ENCODE measurements around the gene PTPRE. TPM values are rescaled to one million over a fixed set of nuclear protein-coding genes. Genes with fewer than 3 reads are reported as not detected.

The PTPRE gene
- total RNA-seq, 1 donor from 2014 or later, result 0.21 TPM

DNA sequence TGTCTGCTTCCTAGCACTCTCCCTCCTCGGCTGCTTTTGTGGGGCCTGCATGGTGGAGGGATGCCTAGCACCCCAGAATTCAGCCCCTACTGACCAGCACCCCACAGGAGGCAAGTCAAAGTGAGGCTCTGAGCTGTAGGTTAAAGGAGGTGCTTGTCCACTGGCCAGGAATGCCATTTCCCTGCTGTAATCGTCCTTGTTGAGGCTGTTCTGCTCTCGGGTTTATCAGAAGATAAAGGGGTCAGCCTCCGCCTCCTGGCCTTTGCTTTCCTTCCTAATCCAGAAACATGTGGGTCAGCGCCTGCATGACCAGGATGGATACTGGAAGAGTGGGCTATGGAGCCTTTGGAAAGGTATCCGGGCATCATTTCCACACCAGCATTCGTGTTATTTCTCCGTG lies 120.4 kb downstream of the PTPRE start:
- Histone ChIP-seq H3F3A (ENCODE audit: low read depth) (no peaks in the 10 kb centered on the region), H2AFZ (replicated peaks) (no peak overlapping the region), H4K20me1 (ENCODE audit: low read depth) (no peaks in the 10 kb centered on the region), H3K27ac (no peak overlapping the region), H3K9ac (no peak overlapping the region), H3K79me2 (ENCODE audit: low read depth) (no peaks in the 10 kb centered on the region), H3K27me3 (no peaks in the 10 kb centered on the region), H3K4me3 (no peak overlapping the region), H3K36me3 (no peaks in the 10 kb centered on the region), H3K4me2 (no peak overlapping the region), H3K9me3 (ENCODE audit: low read depth) (no peaks in the 10 kb centered on the region), H3K4me1 (peaks cover 22% of the 10 kb centered on the region)
- Mint-ChIP-seq H3K27ac (no peak overlapping the region), H3K4me3 (no peak overlapping the region), H3K27me3 (ENCODE audit: insufficient read depth, low read depth) (peaks cover 8% of the 10 kb centered on the region), H3K4me1 (peaks cover 28% of the 10 kb centered on the region), H3K36me3 (no peaks in the 10 kb centered on the region), H3K9me3 (no peaks in the 10 kb centered on the region)
- TF ChIP-seq EZH2 (IDR thresholded peaks at IDR 0.05) (no peak), EZH2phosphoT487 (IDR thresholded peaks at IDR 0.05) (no peak)
- TF ChIP-seq, protein P1, sequence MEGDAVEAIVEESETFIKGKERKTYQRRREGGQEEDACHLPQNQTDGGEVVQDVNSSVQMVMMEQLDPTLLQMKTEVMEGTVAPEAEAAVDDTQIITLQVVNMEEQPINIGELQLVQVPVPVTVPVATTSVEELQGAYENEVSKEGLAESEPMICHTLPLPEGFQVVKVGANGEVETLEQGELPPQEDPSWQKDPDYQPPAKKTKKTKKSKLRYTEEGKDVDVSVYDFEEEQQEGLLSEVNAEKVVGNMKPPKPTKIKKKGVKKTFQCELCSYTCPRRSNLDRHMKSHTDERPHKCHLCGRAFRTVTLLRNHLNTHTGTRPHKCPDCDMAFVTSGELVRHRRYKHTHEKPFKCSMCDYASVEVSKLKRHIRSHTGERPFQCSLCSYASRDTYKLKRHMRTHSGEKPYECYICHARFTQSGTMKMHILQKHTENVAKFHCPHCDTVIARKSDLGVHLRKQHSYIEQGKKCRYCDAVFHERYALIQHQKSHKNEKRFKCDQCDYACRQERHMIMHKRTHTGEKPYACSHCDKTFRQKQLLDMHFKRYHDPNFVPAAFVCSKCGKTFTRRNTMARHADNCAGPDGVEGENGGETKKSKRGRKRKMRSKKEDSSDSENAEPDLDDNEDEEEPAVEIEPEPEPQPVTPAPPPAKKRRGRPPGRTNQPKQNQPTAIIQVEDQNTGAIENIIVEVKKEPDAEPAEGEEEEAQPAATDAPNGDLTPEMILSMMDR (IDR thresholded peaks at IDR 0.05), result no peak
- DNase-seq (ENCODE audit: low spot score), result no peak

DNA sequence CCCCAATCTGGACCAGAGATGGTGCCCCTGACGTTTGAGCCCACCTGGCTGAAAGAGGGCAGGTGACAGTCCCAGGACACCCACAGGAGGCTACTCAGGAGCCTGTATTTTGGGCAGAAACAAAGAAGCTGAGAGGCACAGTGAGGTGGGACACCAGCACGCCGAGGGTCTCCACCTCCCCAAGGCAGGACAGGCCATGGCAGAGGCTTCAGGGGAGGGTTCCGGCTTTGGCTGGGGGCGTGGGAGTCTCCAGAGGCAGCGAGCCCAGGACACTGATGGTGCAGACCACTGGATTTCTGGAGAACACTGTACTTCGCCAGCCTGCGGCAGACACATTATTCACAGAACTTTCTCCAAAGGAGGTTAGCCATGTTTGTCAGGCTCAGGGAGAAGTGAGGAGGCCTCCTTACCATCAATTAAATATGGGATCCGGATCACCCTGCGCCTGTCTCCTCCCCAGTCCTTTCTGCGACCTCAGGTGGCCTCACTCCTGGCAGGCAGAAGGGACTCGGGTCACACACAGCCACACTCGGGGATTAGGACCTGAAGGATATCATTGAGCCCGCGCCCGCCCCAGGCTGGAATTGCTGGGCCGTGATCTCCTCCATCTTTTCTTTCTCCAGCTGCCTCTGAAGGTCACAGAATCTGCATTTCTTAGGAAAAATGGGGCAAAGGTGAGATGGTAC lies 121.1 kb downstream of the PTPRE start:
- H3K27me3 Mint-ChIP-seq (ENCODE audit: insufficient read depth, low read depth), result peaks cover 8% of the 10 kb centered on the region
- no peak overlapping the region for H3K4me3 Mint-ChIP-seq
- no peak for TF ChIP-seq EZH2 (IDR thresholded peaks at IDR 0.05)
- no peak overlapping the region for H3K4me3 ChIP-seq
- no peaks in the 10 kb centered on the region for H3K36me3 ChIP-seq
- H3K79me2 ChIP-seq (ENCODE audit: low read depth), result no peaks in the 10 kb centered on the region
- no peaks in the 10 kb centered on the region for H3K36me3 Mint-ChIP-seq
- peaks cover 28% of the 10 kb centered on the region for H3K4me1 Mint-ChIP-seq
- H4K20me1 ChIP-seq (ENCODE audit: low read depth), result no peaks in the 10 kb centered on the region
- H3K9me3 Mint-ChIP-seq, result no peaks in the 10 kb centered on the region
- no peaks in the 10 kb centered on the region for H3K9me3 ChIP-seq (ENCODE audit: low read depth)
- peaks cover 22% of the 10 kb centered on the region for H3K4me1 ChIP-seq
- H3F3A ChIP-seq (ENCODE audit: low read depth), result no peaks in the 10 kb centered on the region
- H3K27ac Mint-ChIP-seq, result no peak overlapping the region
- no peaks in the 10 kb centered on the region for H3K27me3 ChIP-seq
- no peak overlapping the region for H3K4me2 ChIP-seq
- H2AFZ ChIP-seq (replicated peaks), result no peak overlapping the region
- no peak overlapping the region for H3K27ac ChIP-seq
- no peak for DNase-seq (ENCODE audit: low spot score)
- no peak overlapping the region for H3K9ac ChIP-seq

DNA sequence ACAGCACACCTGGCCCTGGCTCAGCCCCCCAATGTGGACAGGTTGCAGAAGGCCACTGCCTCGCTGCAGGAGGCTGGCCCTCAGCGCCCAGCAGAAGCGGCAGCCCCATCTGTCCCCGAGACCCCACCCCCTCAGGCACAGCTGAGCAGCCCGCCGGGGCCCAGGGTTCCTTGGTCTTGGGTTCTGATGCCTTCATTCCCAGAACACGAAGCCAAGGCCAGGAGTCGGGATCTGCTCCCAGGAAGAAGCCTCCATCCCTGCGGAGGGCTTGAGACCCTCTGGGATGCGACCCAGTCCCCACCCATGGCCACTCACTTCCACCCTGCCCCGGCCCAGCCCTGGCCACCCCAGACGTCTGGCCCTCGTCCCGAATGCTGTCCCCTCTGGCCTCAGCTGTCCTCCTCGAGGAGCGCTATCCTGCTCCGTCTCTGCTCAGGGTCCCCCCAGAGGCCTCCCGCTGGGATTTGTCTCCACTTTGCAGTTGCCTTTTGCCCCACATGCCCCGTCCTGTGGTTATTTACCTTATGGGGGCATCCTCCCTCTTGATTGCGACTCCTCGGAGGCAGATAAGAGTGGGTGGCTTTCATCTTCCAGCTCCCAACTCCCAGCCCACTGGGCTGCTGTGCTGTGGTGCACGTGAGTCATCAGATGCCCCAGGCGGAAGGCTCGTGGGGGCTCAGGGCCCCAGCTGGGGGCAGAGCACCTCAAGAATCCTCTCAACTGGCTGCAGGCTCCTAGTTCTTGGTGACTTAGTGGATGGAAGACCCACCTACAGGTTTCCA lies 121.8 kb downstream of the PTPRE start:
- Histone ChIP-seq H3K4me1 (peaks cover 22% of the 10 kb centered on the region), H3K4me3 (no peak overlapping the region), H3F3A (ENCODE audit: low read depth) (no peaks in the 10 kb centered on the region), H3K4me2 (no peak overlapping the region), H2AFZ (replicated peaks) (no peak overlapping the region), H3K36me3 (no peaks in the 10 kb centered on the region), H3K27ac (no peak overlapping the region), H3K79me2 (ENCODE audit: low read depth) (no peaks in the 10 kb centered on the region), H3K9ac (no peak overlapping the region), H3K27me3 (no peaks in the 10 kb centered on the region), H3K9me3 (ENCODE audit: low read depth) (no peaks in the 10 kb centered on the region), H4K20me1 (ENCODE audit: low read depth) (no peaks in the 10 kb centered on the region)
- Mint-ChIP-seq H3K9me3 (no peaks in the 10 kb centered on the region), H3K4me1 (peaks cover 28% of the 10 kb centered on the region), H3K27me3 (ENCODE audit: insufficient read depth, low read depth) (peaks cover 8% of the 10 kb centered on the region), H3K27ac (no peak overlapping the region), H3K36me3 (no peaks in the 10 kb centered on the region), H3K4me3 (no peak overlapping the region)
- no peak for DNase-seq (ENCODE audit: low spot score)
- TF ChIP-seq EZH2phosphoT487 (IDR thresholded peaks at IDR 0.05), result no peak
- no peak for TF ChIP-seq EZH2 (IDR thresholded peaks at IDR 0.05)
- TF ChIP-seq, protein P1 (IDR thresholded peaks at IDR 0.05), result no peak

DNA sequence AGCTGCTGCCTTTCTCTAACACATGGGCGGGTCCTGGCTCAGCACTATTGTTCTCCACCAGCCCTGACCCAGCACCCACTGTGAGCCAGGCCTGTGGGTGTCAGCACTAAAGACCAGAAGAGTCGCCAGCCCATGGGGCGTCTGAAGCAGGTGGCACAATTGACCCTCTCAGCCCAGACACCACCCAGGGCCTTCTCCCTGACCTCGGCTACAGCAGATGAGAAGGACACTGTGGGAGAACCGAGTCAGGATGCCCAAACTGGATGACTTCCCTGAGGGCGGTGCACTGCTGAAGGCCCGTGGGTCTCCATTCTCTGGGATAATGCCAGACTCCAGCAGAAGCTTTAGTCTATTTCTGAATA lies 122.4 kb downstream of the PTPRE start:
- Histone ChIP-seq H3K79me2 (ENCODE audit: low read depth) (no peaks in the 10 kb centered on the region), H3K4me2 (no peak overlapping the region), H3K4me1 (peaks cover 22% of the 10 kb centered on the region), H3K27me3 (no peaks in the 10 kb centered on the region), H3K36me3 (no peaks in the 10 kb centered on the region), H3K9ac (no peak overlapping the region), H3K4me3 (no peak overlapping the region), H3K27ac (no peak overlapping the region), H2AFZ (replicated peaks) (no peak overlapping the region), H3F3A (ENCODE audit: low read depth) (no peaks in the 10 kb centered on the region), H4K20me1 (ENCODE audit: low read depth) (no peaks in the 10 kb centered on the region), H3K9me3 (ENCODE audit: low read depth) (no peaks in the 10 kb centered on the region)
- Mint-ChIP-seq H3K4me3 (no peak overlapping the region), H3K27ac (no peak overlapping the region), H3K27me3 (ENCODE audit: insufficient read depth, low read depth) (peaks cover 8% of the 10 kb centered on the region), H3K36me3 (no peaks in the 10 kb centered on the region), H3K4me1 (peaks cover 28% of the 10 kb centered on the region), H3K9me3 (no peaks in the 10 kb centered on the region)
- no peak for DNase-seq (ENCODE audit: low spot score)
- TF ChIP-seq EZH2 (IDR thresholded peaks at IDR 0.05), result no peak
- TF ChIP-seq EZH2phosphoT487 (IDR thresholded peaks at IDR 0.05), result no peak
- TF ChIP-seq, protein P1 (IDR thresholded peaks at IDR 0.05), result no peak

Data from neural progenitor cell (in vitro differentiated cells).